Fibroblast of the aortic adventitia (primary cell): ENCODE measurements around the gene CCDC120. TPM values are rescaled to one million over a fixed set of nuclear protein-coding genes. Genes with fewer than 3 reads are reported as not detected.
A peak's percentile ranks its signal among the peaks of the same experiment; 100 is the strongest.

Experiments
- DNase-seq: peaks from one replicate; pipeline ENCODE4 v3.0.0-alpha.2; 2010; ENCODE audit warnings: low read depth
- H3K4me3 ChIP-seq: 2 replicates; pipeline ENCODE4 v1.5.1; 2011; ENCODE audit warnings: low read depth, mild to moderate bottlenecking, control low read depth, low read length, moderate library complexity
- CTCF ChIP-seq: IDR thresholded peaks from 2 replicates; pipeline ENCODE4 v1.5.1; 2011; ENCODE audit warnings: mild to moderate bottlenecking, low read length, control low read depth, inconsistent platforms; ENCODE audit not compliant: insufficient read depth
- total RNA-seq: library from RNA; depleted of rRNA; stranded (reverse); fragments of >200 nt; gene quantifications from 2 replicates; pipeline ENCODE4 v1.2.3, GENCODE V29; 2012; ENCODE audit warnings: low replicate concordance

Gene CCDC120
- total RNA-seq, 1 donor, result 0.90 TPM

DNA sequence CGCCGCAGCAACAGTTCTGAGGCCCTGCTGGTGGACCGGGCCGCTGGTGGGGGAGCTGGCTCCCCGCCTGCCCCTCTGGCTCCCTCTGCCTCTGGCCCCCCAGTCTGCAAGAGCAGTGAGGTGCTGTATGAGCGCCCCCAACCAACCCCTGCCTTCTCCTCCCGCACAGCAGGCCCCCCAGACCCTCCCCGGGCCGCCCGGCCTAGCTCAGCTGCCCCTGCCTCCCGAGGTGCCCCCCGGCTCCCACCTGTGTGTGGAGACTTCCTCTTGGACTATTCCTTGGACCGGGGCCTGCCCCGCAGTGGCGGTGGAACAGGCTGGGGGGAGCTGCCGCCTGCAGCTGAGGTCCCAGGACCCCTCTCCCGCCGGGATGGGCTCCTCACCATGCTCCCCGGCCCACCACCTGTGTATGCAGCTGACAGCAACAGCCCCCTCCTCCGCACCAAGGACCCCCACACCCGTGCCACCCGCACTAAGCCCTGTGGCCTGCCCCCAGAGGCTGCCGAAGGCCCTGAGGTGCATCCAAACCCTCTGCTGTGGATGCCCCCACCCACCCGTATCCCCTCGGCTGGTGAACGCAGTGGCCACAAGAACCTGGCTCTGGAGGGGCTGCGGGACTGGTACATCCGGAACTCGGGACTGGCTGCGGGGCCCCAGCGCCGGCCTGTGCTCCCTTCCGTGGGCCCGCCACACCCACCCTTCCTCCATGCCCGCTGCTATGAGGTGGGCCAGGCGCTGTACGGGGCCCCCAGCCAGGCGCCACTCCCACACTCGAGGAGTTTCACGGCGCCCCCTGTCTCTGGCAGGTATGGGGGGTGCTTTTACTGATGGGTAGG lies 8.7 kb downstream of the CCDC120 start:
- no peak overlapping the region for H3K4me3 ChIP-seq
- no peak for DNase-seq
- TF ChIP-seq CTCF, result no peak

GRCh38 chrX:49069038-49069437 lies 10.2 kb downstream of the CCDC120 start:
- no peak for TF ChIP-seq CTCF
- no peak for DNase-seq
- no peak overlapping the region for H3K4me3 ChIP-seq

GRCh38 chrX:49070988-49071387 lies 12.2 kb downstream of the CCDC120 start:
- TF ChIP-seq CTCF, result no peak
- H3K4me3 ChIP-seq, result no peak overlapping the region
- DNase-seq, result no peak

DNA sequence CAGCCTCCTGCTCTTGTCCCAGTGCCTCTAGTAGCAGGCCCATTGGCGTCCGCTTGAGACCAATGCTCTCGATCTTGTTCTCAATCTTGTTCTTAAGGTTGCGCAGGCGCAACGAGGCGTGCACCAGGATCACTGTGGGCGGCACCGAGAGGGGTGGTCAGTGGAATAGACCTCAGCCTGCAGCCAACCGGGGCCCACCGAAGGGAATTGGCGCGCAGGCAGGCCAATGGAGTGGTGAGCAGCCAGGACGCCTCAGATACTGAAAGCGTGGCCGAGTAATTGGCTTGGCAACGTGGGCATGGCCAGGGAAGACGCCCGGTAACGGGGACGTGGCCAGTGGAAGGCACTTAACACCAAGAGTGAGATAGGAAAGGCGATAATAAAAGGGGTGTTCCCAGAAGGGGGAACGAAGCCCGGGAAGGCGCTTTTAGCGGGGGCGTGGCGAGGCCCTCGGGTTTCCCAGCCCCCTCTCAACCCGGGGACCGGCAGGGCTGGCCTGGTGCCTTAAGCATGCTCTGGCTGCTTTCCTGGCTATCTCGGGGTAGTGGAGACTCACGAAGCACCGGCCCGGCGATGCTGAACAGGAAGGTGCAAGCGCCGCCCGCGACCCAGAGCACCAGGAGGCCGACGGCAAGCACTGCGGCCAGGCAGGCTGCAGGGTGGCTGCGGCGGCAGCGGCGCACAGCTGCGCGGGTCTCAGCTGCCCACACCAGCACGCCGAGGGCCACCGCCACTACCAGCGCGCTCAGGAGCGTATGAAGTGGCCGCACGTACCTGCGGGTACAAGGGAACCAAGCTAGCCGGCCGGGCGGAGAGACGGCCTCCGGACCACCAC lies 13.3 kb downstream of the CCDC120 start:
- H3K4me3 ChIP-seq, result peak overlapping the region; percentile 76
- peak; percentile 84 for DNase-seq
- no peak for TF ChIP-seq CTCF

- DNase-seq, result no peak
- no peak for TF ChIP-seq CTCF
- H3K4me3 ChIP-seq, result peak overlapping the region; percentile 76
Measured at GRCh38 chrX:49072712-49073095, 13.9 kb downstream of the CCDC120 start.

GRCh38 chrX:49073601-49074575 lies 15.1 kb downstream of the CCDC120 start, which contains the start of gene PRAF2:
Gene PRAF2 (minus strand): TSS chrX:49074002. CDS start chrX:49073987, 15 bp downstream.
- peak; percentile 90 for DNase-seq
- TF ChIP-seq CTCF, result no peak

More at GRCh38 chrX:49073601-49074575, 15.1 kb downstream of the CCDC120 start, which contains the start of gene PRAF2:
- H3K4me3 ChIP-seq, result peak within 1 kb of the TSS; percentile 76
